Measurements from ENCODE around the gene QSOX1.
A peak's percentile ranks its signal among the peaks of the same experiment; 100 is the strongest.

QSOX1 gene

GRCh38 chr1:180236698-180237509 lies 82.2 kb downstream of the QSOX1 start:
- DNase-seq = no peak

GRCh38 chr1:180237869-180238476 lies 83.3 kb downstream of the QSOX1 start:
- no peak for DNase-seq

- no peak for DNase-seq
Measured at GRCh38 chr1:180238675-180239074, 84.0 kb downstream of the QSOX1 start.

- DNase-seq = no peak
Measured at GRCh38 chr1:180239145-180240096, 84.8 kb downstream of the QSOX1 start.

GRCh38 chr1:180241716-180242544 lies 87.3 kb downstream of the QSOX1 start:
- no peak for DNase-seq

GRCh38 chr1:180243517-180244221 lies 89.0 kb downstream of the QSOX1 start:
- no peak for DNase-seq

- no peak for DNase-seq
Measured at GRCh38 chr1:180244840-180245239, 90.2 kb downstream of the QSOX1 start.

- DNase-seq = no peak
Measured at GRCh38 chr1:180246579-180246978, 91.9 kb downstream of the QSOX1 start.

- no peak for DNase-seq
Measured at GRCh38 chr1:180247061-180247460, 92.4 kb downstream of the QSOX1 start.

- no peak for DNase-seq
Measured at GRCh38 chr1:180247580-180247979, 92.9 kb downstream of the QSOX1 start.

GRCh38 chr1:180248176-180248575 lies 93.5 kb downstream of the QSOX1 start:
- no peak for DNase-seq

GRCh38 chr1:180248731-180249681 lies 94.3 kb downstream of the QSOX1 start:
- no peak for DNase-seq

- DNase-seq = peak; percentile 46
Measured at GRCh38 chr1:180249725-180250498, 95.2 kb downstream of the QSOX1 start.

- DNase-seq = no peak
Measured at GRCh38 chr1:180250499-180250770, 95.8 kb downstream of the QSOX1 start.

- no peak for DNase-seq
Measured at GRCh38 chr1:180250883-180251509, 96.3 kb downstream of the QSOX1 start.

- no peak for DNase-seq
Measured at GRCh38 chr1:180251526-180252305, 97.0 kb downstream of the QSOX1 start.

- peak; percentile 62 for DNase-seq
Measured at GRCh38 chr1:180252638-180253536, 98.2 kb downstream of the QSOX1 start.

Data from EL (cell line).